ENCODE results near the gene FAM78A.

The FAM78A gene

GRCh38 chr9:131276094-131276888, at the start of gene FAM78A:
Gene FAM78A (minus strand): TSS chr9:131276510. CDS start chr9:131276179, 331 bp downstream.
- DNase-seq (ENCODE audit: low read depth): no peak

- DNase-seq (ENCODE audit: low read depth): no peak
Measured at GRCh38 chr9:131324736-131325679, 48.7 kb upstream of the FAM78A start.

- DNase-seq (ENCODE audit: low read depth): no peak
Measured at GRCh38 chr9:131323629-131324028, 47.3 kb upstream of the FAM78A start.

GRCh38 chr9:131320031-131320685, 43.8 kb upstream of the FAM78A start:
- no peak for DNase-seq (ENCODE audit: low read depth)

GRCh38 chr9:131319486-131319885, 43.2 kb upstream of the FAM78A start:
- DNase-seq (ENCODE audit: low read depth): no peak

- DNase-seq (ENCODE audit: low read depth): no peak
Measured at GRCh38 chr9:131318231-131319085, 42.1 kb upstream of the FAM78A start.

GRCh38 chr9:131312822-131313770, 36.8 kb upstream of the FAM78A start:
- no peak for DNase-seq (ENCODE audit: low read depth)

- DNase-seq (ENCODE audit: low read depth): no peak
Measured at GRCh38 chr9:131312246-131312645, 35.9 kb upstream of the FAM78A start.

- peak; percentile 16 for DNase-seq (ENCODE audit: low read depth)
Measured at GRCh38 chr9:131310833-131311554, 34.7 kb upstream of the FAM78A start.

GRCh38 chr9:131309530-131310276, 33.4 kb upstream of the FAM78A start:
- no peak for DNase-seq (ENCODE audit: low read depth)

GRCh38 chr9:131308906-131309529, 32.7 kb upstream of the FAM78A start:
- DNase-seq (ENCODE audit: low read depth): no peak

GRCh38 chr9:131308452-131308851, 32.1 kb upstream of the FAM78A start:
- DNase-seq (ENCODE audit: low read depth): no peak

GRCh38 chr9:131307974-131308373, 31.7 kb upstream of the FAM78A start:
- DNase-seq (ENCODE audit: low read depth): no peak

GRCh38 chr9:131306397-131307004, 30.2 kb upstream of the FAM78A start:
- no peak for DNase-seq (ENCODE audit: low read depth)

GRCh38 chr9:131304676-131305355, 28.5 kb upstream of the FAM78A start:
- no peak for DNase-seq (ENCODE audit: low read depth)

- no peak for DNase-seq (ENCODE audit: low read depth)
Measured at GRCh38 chr9:131303381-131304321, 27.3 kb upstream of the FAM78A start.

All from stimulated activated CD4-positive, alpha-beta T cell treated with anti-CD3 and anti-CD28 coated beads, Interleukin-2, amount 100 ng/mL, for 4 hours (primary cell).